SK-N-SH (cell line): ENCODE results near the gene WDR26. TPM values are rescaled to one million over a fixed set of nuclear protein-coding genes. Genes with fewer than 3 reads are reported as not detected.
"Not testable (repeated sequence)": the region's sequence is repeated elsewhere in the genome, so short reads cannot be mapped to it uniquely, and the experiment has no call there.

Source experiments
- CTCF ChIA-PET: fragments of 300-600, 350-600 bp; formaldehyde crosslinking; extraction: SDS; loops from one replicate; lab custom pipeline; 2021; lab: Yijun Ruan, JAX
- POLR2A ChIA-PET: fragments of 350-600 bp; sonication (Branson Sonifier 250); formaldehyde crosslinking; extraction: SDS; loops from one replicate; lab custom pipeline; 2020; ENCODE audit warnings: antibody characterized with exemption, inconsistent platforms; lab: Yijun Ruan, JAX
- DNase-seq: peaks from one replicate; pipeline ENCODE4 v3.0.0; 2012
- H2AFZ ChIP-seq: fragments of 200-600 bp; sonication (generic); 2 replicates; pipeline ENCODE4 v1.8.1; 2016; ENCODE audit warnings: antibody characterized with exemption, mild to moderate bottlenecking, low read depth
- H3F3A ChIP-seq: fragments of 200-600 bp; sonication (generic); replicated peaks from 2 replicates; pipeline ENCODE3; 2016; ENCODE audit warnings: antibody characterized with exemption, mild to moderate bottlenecking; ENCODE audit not compliant: insufficient read depth
- H3K27ac ChIP-seq, 2 experiments: fragments of 200-500 bp in 1 of 2; fragments of 200-600 bp in 1 of 2; sonication (Bioruptor generic) in 1 of 2; sonication (generic), shearing (Covaris generic) in 1 of 2; 2 replicates each; pipeline versions ENCODE4 v1.5.1 to v1.6.1; 2014 to 2016; ENCODE audit warnings: low read depth in 2 of 2, inconsistent platforms in 1 of 2, low read length in 1 of 2, mild to moderate bottlenecking in 1 of 2, mixed read lengths in 1 of 2
- H3K27me3 ChIP-seq: fragments of 200-600 bp; sonication (generic), shearing (Covaris generic); 2 replicates; pipeline ENCODE4 v1.6.1; 2016; ENCODE audit warnings: mixed run types; ENCODE audit not compliant: insufficient read depth
- H3K36me3 ChIP-seq, 2 experiments: fragments of 200-500 bp in 1 of 2; fragments of 200-600 bp in 1 of 2; sonication (Bioruptor generic) in 1 of 2; sonication (generic) in 1 of 2; replicated peaks in 1 of 2; 2 replicates each; pipeline versions ENCODE3 to v1.5.1; 2014 to 2016; ENCODE audit warnings: low read length in 1 of 2, mild to moderate bottlenecking in 1 of 2; ENCODE audit not compliant: insufficient read depth in 2 of 2, control insufficient read depth in 1 of 2
- H3K4me1 ChIP-seq, 2 experiments: fragments of 200-500 bp in 1 of 2; fragments of 200-600 bp in 1 of 2; sonication (Bioruptor generic) in 1 of 2; sonication (generic), shearing (Covaris generic) in 1 of 2; 2 replicates each; pipeline versions ENCODE4 v1.5.1 to v1.6.1; 2014 to 2016; ENCODE audit warnings: low read depth in 1 of 2, low read length in 1 of 2, mixed run types in 1 of 2; ENCODE audit not compliant: insufficient read depth in 2 of 2, control insufficient read depth in 1 of 2
- H3K4me2 ChIP-seq: fragments of 200-600 bp; sonication (generic), shearing (Covaris generic); 2 replicates; pipeline ENCODE4 v1.6.1; 2017; ENCODE audit warnings: mixed run types
- H3K4me3 ChIP-seq, 2 experiments: fragments of 200-500 bp in 1 of 2; fragments of 200-600 bp in 1 of 2; sonication (Bioruptor generic) in 1 of 2; sonication (generic), shearing (Covaris generic) in 1 of 2; 2 replicates each; pipeline versions ENCODE4 v1.5.1 to v1.8.1; 2014 to 2016; ENCODE audit warnings: low read depth in 2 of 2, inconsistent platforms in 1 of 2, low read length in 1 of 2, mild to moderate bottlenecking in 1 of 2, mixed read lengths in 1 of 2, moderate library complexity in 1 of 2
- H3K79me2 ChIP-seq: fragments of 200-600 bp; sonication (generic); 2 replicates; pipeline ENCODE4 v1.8.1; 2017; ENCODE audit warnings: mild to moderate bottlenecking; ENCODE audit not compliant: insufficient read depth
- H3K9ac ChIP-seq: fragments of 200-600 bp; sonication (generic); 2 replicates; pipeline ENCODE4 v1.6.1; 2017; ENCODE audit warnings: mixed run types
- H3K9me2 ChIP-seq: fragments of 200-600 bp; sonication (generic); 2 replicates; pipeline ENCODE4 v1.6.1; 2017; ENCODE audit warnings: mixed run types
- H3K9me3 ChIP-seq: fragments of 200-600 bp; sonication (generic); 2 replicates; pipeline ENCODE4 v1.6.1; 2017; ENCODE audit warnings: mixed run types, mild to moderate bottlenecking, moderate library complexity
- H4K20me1 ChIP-seq: fragments of 200-600 bp; sonication (generic); 2 replicates; pipeline ENCODE4 v1.6.1; 2017; ENCODE audit warnings: mild to moderate bottlenecking, mixed run types; ENCODE audit not compliant: insufficient read depth
- ELF1 ChIP-seq: IDR thresholded peaks from 2 replicates; pipeline ENCODE4 v1.4.0; 2012
- EZH2phosphoT487 ChIP-seq: fragments of 200-600 bp; sonication (generic); IDR thresholded peaks from 2 replicates; pipeline ENCODE4 v1.6.1; 2017; ENCODE audit warnings: low read depth, mixed run types, mild to moderate bottlenecking, antibody characterized with exemption, moderate library complexity, borderline replicate concordance
- FOSL2 ChIP-seq: IDR thresholded peaks from 2 replicates; pipeline ENCODE4 v1.4.0; 2012; ENCODE audit warnings: low read depth, mild to moderate bottlenecking, moderate library complexity, borderline replicate concordance
- GATA2 ChIP-seq: sonication (generic); formaldehyde crosslinking; IDR thresholded peaks from 2 replicates; pipeline ENCODE4 v1.5.0; 2020; ENCODE audit warnings: mild to moderate bottlenecking, missing genetic modification reagents
- JUND ChIP-seq: IDR thresholded peaks from 2 replicates; pipeline ENCODE4 v1.4.0; 2012
- MAX ChIP-seq: IDR thresholded peaks from 2 replicates; pipeline ENCODE4 v1.4.0; 2012; ENCODE audit warnings: low read depth
- MEF2A ChIP-seq: IDR thresholded peaks from 2 replicates; pipeline ENCODE4 v1.4.0; 2012; ENCODE audit warnings: low read depth, borderline replicate concordance
- NFIC ChIP-seq: IDR thresholded peaks from 2 replicates; pipeline ENCODE4 v1.4.0; 2012; ENCODE audit warnings: borderline replicate concordance
- NRF1 ChIP-seq: IDR thresholded peaks from 2 replicates; pipeline ENCODE4 v1.6.1; 2012; ENCODE audit warnings: low read depth, mild to moderate bottlenecking, low read length
- POLR2AphosphoS5 ChIP-seq: IDR thresholded peaks from 2 replicates; pipeline ENCODE4 v1.6.1; 2012; ENCODE audit warnings: low read depth, low read length
- RAD21 ChIP-seq: IDR thresholded peaks from 2 replicates; pipeline ENCODE4 v1.6.1; 2012; ENCODE audit warnings: mild to moderate bottlenecking, low read length
- REST ChIP-seq: IDR thresholded peaks from 2 replicates; pipeline ENCODE4 v1.6.1; 2012; ENCODE audit warnings: mild to moderate bottlenecking, low read depth, low read length, moderate library complexity
- RFX5 ChIP-seq: IDR thresholded peaks from 2 replicates; pipeline ENCODE4 v1.6.1; 2012; ENCODE audit warnings: mild to moderate bottlenecking, improper control_type of control experiment, low read length
- SMC3 ChIP-seq: IDR thresholded peaks from 2 replicates; pipeline ENCODE4 v1.6.1; 2012; ENCODE audit warnings: low read depth, low read length, improper control_type of control experiment
- TAF1 ChIP-seq: IDR thresholded peaks from 2 replicates; pipeline ENCODE4 v1.6.1; 2012; ENCODE audit warnings: low read depth, mild to moderate bottlenecking, low read length, moderate library complexity, borderline replicate concordance
- TCF12 ChIP-seq: IDR thresholded peaks from 2 replicates; pipeline ENCODE4 v1.4.0; 2012
- TEAD4 ChIP-seq: IDR thresholded peaks from 2 replicates; pipeline ENCODE4 v1.4.0; 2012; ENCODE audit warnings: mild to moderate bottlenecking, borderline replicate concordance; ENCODE audit not compliant: insufficient read depth
- WGBS: methylation state at CpG from one replicate; pipeline ENCODE4 v1.1.6; 2017; ENCODE audit warnings: low lambda C conversion rate; 5-methylcytosine and 5-hydroxymethylcytosine counted together
- polyA plus RNA-seq, 3 experiments: library from polyadenylated mRNA; depleted of rRNA; stranded (reverse); fragments of >200 nt; gene quantifications; 2 replicates each; pipeline ENCODE4 v1.2.3, GENCODE V29; 2012
- TF ChIP-seq, protein P1 (sequence below): fragments of 150-350 bp; IDR thresholded peaks from 2 replicates; pipeline ENCODE4 v1.6.1; 2017; ENCODE audit warnings: antibody characterized with exemption, low read length, low read depth, borderline replicate concordance
- TF ChIP-seq, protein P2 (sequence below): IDR thresholded peaks from 2 replicates; pipeline ENCODE4; 2012

WDR26 gene
- polyA plus RNA-seq, 1 of the 3 experiments (the other 2 are of a cell fraction): 21.2 TPM

DNA sequence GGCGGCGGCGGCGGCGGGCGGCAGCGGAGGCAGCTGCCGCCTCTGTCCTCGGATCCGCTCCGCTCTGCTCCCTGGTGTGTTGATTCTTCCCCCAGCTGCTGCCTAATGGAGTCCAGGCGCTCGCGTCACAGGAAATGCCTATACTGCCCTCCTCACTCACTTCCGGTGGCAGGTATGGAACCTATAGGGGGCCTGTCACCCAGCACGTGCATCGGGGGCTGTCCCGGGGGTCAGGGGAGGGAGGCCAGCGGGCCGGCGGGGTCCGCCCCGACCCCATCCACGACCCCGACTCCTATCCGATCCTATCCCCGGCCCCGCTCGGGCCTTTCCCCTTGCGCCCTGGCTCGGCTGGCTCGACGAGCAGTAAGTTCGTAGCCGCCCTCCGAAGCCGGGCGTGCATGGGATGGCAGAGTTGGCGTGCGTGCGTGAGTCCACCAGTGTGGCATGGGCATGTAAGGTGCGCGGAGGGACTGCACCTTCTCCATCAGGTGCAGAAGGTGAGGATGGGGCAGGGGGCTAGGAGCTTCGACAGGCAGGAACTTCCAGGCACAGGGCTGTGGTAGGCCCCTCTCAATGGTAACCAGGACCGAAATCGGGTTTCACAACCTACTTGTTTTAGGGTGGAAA lies at the start of gene WDR26 (continued):
- TF ChIP-seq REST (peak; percentile 38), RAD21 (no peak), SMC3 (no peak), TCF12 (peak; percentile 55; the same call in 1 of the 2 replicates), JUND (no peak), MAX (peak; percentile 99), ELF1 (no peak), TEAD4 (no peak), NFIC (no peak), EZH2phosphoT487 (no peak)
- TF ChIP-seq, protein P1, sequence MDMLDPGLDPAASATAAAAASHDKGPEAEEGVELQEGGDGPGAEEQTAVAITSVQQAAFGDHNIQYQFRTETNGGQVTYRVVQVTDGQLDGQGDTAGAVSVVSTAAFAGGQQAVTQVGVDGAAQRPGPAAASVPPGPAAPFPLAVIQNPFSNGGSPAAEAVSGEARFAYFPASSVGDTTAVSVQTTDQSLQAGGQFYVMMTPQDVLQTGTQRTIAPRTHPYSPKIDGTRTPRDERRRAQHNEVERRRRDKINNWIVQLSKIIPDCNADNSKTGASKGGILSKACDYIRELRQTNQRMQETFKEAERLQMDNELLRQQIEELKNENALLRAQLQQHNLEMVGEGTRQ: 0 out of 2 replicates have a peak, but pooled peaks have one; percentile 20

DNA sequence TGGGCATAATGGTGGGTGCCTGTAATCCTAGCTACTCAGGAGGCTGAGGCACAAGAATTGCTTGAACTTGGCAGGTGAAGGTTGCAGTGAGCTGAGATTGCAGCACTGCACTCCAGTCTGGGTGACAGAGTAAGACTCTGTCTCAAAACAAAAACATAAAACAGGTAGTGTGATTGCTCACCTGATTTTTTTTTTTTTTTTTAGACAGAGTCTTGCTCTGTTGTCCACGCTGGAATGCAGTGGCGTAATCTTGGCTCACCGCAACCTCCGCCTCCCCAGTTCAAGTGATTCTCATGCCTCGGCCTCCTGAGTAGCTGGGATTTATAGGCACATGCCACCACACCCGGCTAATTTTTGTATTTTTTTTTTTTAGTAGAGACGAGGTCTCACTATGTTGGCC lies 48.6 kb upstream of the WDR26 start:
- H3K27ac ChIP-seq, DNase-seq, H3K4me3 ChIP-seq, H3K9ac ChIP-seq, H3K36me3 ChIP-seq, H3K79me2 ChIP-seq, H3K27me3 ChIP-seq, H3K4me2 ChIP-seq, H3K9me3 ChIP-seq, H2AFZ ChIP-seq, H3K9me2 ChIP-seq, H4K20me1 ChIP-seq, H3F3A ChIP-seq, H3K4me1 ChIP-seq, POLR2A ChIA-PET: not testable (repeated sequence)
- CTCF ChIA-PET: interaction anchor here (1.9 kb wide), 1 partner anchor 26 kb away, joined by 5 read pairs; no protein-coding TSS in a partner anchor
- 90% methylated on average over 7 of the region's 7 CpGs for WGBS

GRCh38 chr1:224482619-224483018 lies 48.0 kb upstream of the WDR26 start:
- Histone ChIP-seq H3K4me2 (no peak overlapping the region), H3F3A (no peaks in the 10 kb centered on the region), H3K9me2 (no peaks in the 10 kb centered on the region), H3K27me3 (no peaks in the 10 kb centered on the region), H3K4me1 (peaks cover 0 to 8% of the 10 kb centered on the region in 2 experiments; a peak in 1 of 4 replicates), H2AFZ (no peak overlapping the region), H3K36me3 (no peaks in the 10 kb centered on the region), H3K9me3 (no peaks in the 10 kb centered on the region), H4K20me1 (no peaks in the 10 kb centered on the region), H3K9ac (no peak overlapping the region), H3K27ac (no peak overlapping the region), H3K4me3 (no peak overlapping the region), H3K79me2 (no peaks in the 10 kb centered on the region)
- ChIA-PET CTCF (interaction anchor here (1.9 kb wide), 1 partner anchor 25 kb away, joined by 5 read pairs; no protein-coding TSS in a partner anchor), POLR2A (no interaction called here)
- TF ChIP-seq MEF2A (no peak), TEAD4 (no peak), RFX5 (no peak), FOSL2 (no peak), POLR2AphosphoS5 (no peak), TAF1 (no peak), NRF1 (no peak), GATA2 (CRISPR knock-in tag) (no peak)
- TF ChIP-seq, protein P2, sequence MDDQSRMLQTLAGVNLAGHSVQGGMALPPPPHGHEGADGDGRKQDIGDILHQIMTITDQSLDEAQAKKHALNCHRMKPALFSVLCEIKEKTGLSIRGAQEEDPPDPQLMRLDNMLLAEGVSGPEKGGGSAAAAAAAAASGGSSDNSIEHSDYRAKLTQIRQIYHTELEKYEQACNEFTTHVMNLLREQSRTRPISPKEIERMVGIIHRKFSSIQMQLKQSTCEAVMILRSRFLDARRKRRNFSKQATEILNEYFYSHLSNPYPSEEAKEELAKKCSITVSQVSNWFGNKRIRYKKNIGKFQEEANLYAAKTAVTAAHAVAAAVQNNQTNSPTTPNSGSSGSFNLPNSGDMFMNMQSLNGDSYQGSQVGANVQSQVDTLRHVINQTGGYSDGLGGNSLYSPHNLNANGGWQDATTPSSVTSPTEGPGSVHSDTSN: no peak
- DNase-seq: no peak
- WGBS: 70% methylated on average over 4 of the region's 4 CpGs
